HG02884 (cell line): ENCODE measurements around the gene ADGRA3.

Experiments
- ATAC-seq: cut with Tn5 transposase; IDR thresholded peaks from one replicate; pipeline ENCODE4 v1.9.1; 2021; ENCODE audit warnings: mild to moderate bottlenecking, moderate library complexity; ENCODE audit not compliant: unreplicated experiment

Gene ADGRA3

GRCh38 chr4:22515888-22516541, at the start of gene ADGRA3:
Gene ADGRA3 (minus strand): TSS chr4:22516066. CDS start chr4:22515784, 282 bp downstream.
- ATAC-seq: peak; percentile 42

GRCh38 chr4:22556495-22556894, 40.6 kb upstream of the ADGRA3 start:
- ATAC-seq: no peak

GRCh38 chr4:22554670-22555069, 38.8 kb upstream of the ADGRA3 start:
- ATAC-seq: no peak

- ATAC-seq: no peak
These were observed 37.7 kb upstream of the ADGRA3 start for GRCh38 chr4:22553560-22553959.

DNA sequence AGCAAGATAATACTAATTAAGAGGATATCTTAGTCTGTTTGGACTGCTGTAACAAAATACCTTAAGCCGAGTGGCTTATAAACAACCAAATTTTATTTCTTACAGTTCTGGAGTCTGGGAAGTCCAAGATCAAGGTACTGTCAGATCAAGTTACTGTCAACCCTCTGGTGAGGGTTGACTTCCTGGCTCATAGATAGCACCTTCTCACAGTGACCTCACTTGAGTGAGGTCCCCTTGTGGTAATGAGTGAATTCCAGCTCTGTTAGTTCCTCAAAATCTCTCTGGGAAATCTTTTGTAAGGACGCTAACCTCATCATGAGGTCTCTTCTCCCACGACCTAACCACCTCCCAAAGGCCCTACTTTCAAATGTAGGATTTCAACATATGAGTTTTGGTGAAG, 36.9 kb upstream of the ADGRA3 start:
- ATAC-seq: no peak

GRCh38 chr4:22551550-22551949, 35.7 kb upstream of the ADGRA3 start:
- ATAC-seq: no peak

- ATAC-seq: no peak
These were observed 30.4 kb upstream of the ADGRA3 start for GRCh38 chr4:22546299-22546698.

- ATAC-seq: no peak
These were observed 23.4 kb upstream of the ADGRA3 start for GRCh38 chr4:22539251-22539650.

DNA sequence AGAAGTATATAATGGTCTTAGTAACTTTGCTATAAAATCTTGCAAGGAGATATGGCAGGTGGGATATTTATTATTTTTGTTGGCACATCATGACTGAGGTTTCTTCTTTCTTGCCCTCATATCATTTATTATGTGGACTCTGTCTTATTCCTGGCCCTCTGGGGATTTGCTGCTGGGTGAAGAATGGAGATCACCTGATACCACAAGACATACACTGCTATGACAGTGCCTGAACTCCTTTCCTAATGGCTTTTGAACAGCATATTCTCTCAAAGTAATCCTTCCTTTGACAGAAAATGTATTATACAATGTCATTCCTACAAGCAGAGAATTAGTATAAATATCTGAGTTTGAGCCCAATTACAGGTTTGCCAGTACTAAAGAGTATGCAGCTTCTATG, 22.0 kb upstream of the ADGRA3 start:
- no peak for ATAC-seq

DNA sequence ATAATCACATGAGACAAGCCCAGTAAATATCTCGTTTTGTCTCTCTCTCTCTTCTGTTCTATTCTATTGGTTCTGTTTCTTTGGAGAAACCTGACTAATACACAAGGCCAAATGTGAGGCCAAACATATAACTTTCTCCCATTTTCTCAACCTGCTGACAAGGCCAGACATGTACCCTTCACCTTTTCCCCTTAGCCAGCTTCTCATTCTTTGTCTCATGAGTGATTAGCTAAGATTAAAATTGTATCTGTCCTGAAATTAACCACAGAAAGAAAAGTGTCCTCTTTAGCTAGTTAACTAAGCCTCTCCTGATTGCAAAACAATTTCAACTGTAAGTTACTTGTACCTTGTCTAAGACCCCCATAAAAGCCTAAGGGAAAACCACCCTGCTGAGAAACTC, 18.5 kb upstream of the ADGRA3 start:
- ATAC-seq: no peak

DNA sequence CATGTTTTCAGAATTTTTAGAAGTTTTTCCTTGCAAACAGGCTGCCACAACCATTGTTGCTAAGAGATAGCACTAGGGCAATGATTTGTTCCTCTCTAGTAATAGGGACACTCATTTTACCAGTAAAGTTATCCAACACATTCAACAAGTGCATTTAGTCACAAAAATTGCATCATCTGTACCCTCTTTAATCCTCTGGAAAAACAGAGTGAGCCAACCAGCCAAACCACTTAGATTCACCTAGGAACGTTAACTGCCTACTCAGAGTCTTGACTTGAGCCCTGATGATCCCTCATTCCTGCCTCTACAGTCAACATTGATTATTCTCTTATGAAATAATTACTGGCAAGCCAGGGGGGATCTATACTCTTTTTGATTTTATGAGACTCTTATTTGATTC, 17.0 kb upstream of the ADGRA3 start:
- no peak for ATAC-seq

DNA sequence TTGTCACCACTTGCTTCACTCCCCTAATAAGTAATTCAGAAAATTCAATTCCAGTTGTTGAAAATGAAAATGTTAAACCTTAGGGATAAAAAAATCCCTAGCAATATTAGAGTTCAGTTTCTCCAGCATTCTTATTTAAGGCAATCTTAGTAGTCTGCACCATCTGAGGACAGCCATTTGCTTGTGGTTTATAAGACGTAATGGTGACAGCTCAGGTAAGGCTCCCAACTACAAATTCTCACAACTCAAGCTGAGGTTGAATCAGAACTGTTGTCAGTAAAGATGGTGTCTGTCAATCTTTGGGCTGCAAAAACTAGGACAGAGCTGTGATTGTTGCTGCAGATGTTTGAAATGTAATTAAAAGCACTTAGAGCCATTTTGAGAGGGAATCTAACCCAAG, 16.3 kb upstream of the ADGRA3 start:
- ATAC-seq: no peak

DNA sequence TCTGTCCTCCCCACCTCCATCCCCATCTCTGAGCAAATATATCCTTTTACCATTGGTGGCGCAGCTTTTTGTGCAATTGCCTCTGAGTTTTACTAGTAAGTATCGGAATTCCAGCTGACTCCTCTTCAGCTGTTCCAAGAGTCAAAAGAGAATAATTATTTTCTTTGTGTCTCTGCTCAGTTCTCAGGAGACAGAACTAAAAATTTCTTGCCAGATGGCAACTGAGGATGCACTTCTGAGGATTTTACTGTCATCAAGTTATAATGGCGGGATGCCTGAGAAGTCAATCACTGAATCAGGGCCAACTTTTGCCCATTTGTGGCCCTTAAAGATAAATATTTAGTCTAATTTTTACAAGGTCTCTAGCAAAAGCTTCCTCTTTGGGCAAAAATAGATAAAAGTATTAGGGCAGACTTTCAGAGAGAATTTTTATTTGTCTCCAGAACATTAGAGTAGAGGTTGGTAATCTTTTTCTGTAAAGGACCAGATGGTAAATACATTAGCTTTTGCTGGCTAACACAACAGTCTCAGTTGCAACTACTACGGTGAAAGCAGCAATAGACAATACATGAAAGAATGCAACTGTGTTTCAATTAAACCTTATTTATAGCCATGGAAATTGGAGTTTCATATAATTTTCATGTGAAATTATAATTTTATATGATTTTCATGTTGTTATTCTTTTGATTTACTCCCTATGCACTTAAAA, 15.6 kb upstream of the ADGRA3 start:
- no peak for ATAC-seq

GRCh38 chr4:22524895-22525294, 9.0 kb upstream of the ADGRA3 start:
- no peak for ATAC-seq

GRCh38 chr4:22522706-22523501, 7.0 kb upstream of the ADGRA3 start:
- no peak for ATAC-seq

GRCh38 chr4:22522206-22522605, 6.3 kb upstream of the ADGRA3 start:
- ATAC-seq: no peak

- ATAC-seq: no peak
These were observed 5.4 kb upstream of the ADGRA3 start for GRCh38 chr4:22521240-22521639.

- ATAC-seq: peak; percentile 42
These were observed 550 bp downstream of the ADGRA3 start for GRCh38 chr4:22515145-22515887.

DNA sequence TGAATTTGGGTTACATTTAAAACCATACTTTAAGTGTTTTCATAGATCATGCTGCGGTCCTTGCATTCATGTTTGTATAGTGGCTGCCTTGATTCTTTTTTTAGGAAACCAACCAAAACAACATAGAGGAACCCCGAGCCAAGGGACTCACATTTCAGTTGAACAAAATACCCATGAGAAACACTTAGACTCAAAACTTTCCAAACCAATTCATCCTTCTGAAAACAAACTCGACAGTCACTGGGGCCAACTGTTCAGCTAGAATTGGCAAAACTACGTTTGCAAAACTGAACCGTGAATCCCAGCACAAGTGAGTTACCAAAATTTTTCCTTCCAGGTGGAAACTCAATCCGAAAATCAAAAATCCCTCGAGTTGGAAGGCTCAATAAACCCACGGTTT, 1.4 kb downstream of the ADGRA3 start:
- no peak for ATAC-seq

GRCh38 chr4:22514001-22514400, 1.9 kb downstream of the ADGRA3 start:
- ATAC-seq: no peak

DNA sequence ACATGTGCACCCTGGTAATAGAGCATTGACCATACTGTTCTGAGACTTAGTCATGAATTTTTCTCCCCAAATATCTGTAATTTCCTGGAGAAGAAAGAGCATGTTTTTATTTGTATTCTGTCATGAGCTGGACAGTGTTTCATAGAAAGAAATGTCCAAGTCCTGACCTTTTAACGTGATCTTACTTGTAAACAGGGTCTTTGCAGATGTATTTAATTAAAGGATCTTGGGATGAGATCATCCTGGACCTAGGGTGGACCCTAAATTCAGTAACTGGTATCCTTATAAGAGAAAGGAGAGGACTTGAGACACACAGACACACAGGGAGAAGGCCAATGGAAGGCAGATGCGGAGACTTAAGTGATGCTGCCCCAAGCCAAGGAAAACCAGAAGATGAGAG, 3.6 kb downstream of the ADGRA3 start:
- no peak for ATAC-seq
